Trophoblast cell (in vitro differentiated cells and primary cell): ENCODE measurements around the gene TCFL5.

Source experiments
- DNase-seq, 2 donors: peaks; one replicate each; pipeline ENCODE4 v3.0.0-alpha.2; 2016
- H2AFZ ChIP-seq: 2 replicates; pipeline ENCODE4 v1.6.1; 2013; ENCODE audit warnings: low read length, moderate library complexity, mild to moderate bottlenecking; ENCODE audit not compliant: insufficient read depth, poor library complexity
- H2AK5ac ChIP-seq: 2 replicates; pipeline ENCODE4 v1.6.1; 2013; ENCODE audit warnings: mild to moderate bottlenecking, low read length
- H2BK120ac ChIP-seq: 2 replicates; pipeline ENCODE4 v1.6.1; 2013; ENCODE audit warnings: low read length, mild to moderate bottlenecking, moderate library complexity; ENCODE audit not compliant: insufficient read depth, poor library complexity
- H2BK12ac ChIP-seq: 2 replicates; pipeline ENCODE4 v1.6.1; 2013; ENCODE audit warnings: mild to moderate bottlenecking, low read length, moderate library complexity
- H2BK5ac ChIP-seq: 2 replicates; pipeline ENCODE4 v1.6.1; 2013; ENCODE audit warnings: low read length, low read depth, moderate library complexity, mild to moderate bottlenecking; ENCODE audit not compliant: poor library complexity
- H3K14ac ChIP-seq: 2 replicates; pipeline ENCODE4 v1.6.1; 2013; ENCODE audit warnings: mild to moderate bottlenecking, low read length
- H3K18ac ChIP-seq: 2 replicates; pipeline ENCODE4 v1.6.1; 2013; ENCODE audit warnings: mild to moderate bottlenecking, low read length
- H3K23ac ChIP-seq: 2 replicates; pipeline ENCODE4 v1.6.1; 2013; ENCODE audit warnings: low read length
- H3K27ac ChIP-seq: 2 replicates; pipeline ENCODE4 v1.5.1; 2013; ENCODE audit warnings: low read depth, mild to moderate bottlenecking, inconsistent platforms, low read length, moderate library complexity
- H3K27me3 ChIP-seq: 2 replicates; pipeline ENCODE4 v1.6.1; 2013; ENCODE audit warnings: inconsistent platforms, mild to moderate bottlenecking, low read length, moderate library complexity; ENCODE audit not compliant: insufficient read depth
- H3K36me3 ChIP-seq, 2 experiments: 1 replicate in 1 of 2; 2 replicates in 1 of 2; pipeline ENCODE4 v1.6.1; 2013; ENCODE audit warnings: low read length in 2 of 2, mild to moderate bottlenecking in 2 of 2, moderate library complexity in 1 of 2; ENCODE audit not compliant: insufficient read depth in 2 of 2, control insufficient read depth in 1 of 2
- H3K4ac ChIP-seq: 2 replicates; pipeline ENCODE4 v1.6.1; 2013; ENCODE audit warnings: low read depth, mild to moderate bottlenecking, low read length, moderate library complexity
- H3K4me1 ChIP-seq, 2 experiments: 1 replicate in 1 of 2; 2 replicates in 1 of 2; pipeline ENCODE4 v1.6.1; 2013; ENCODE audit warnings: low read length in 2 of 2, mild to moderate bottlenecking in 2 of 2, moderate library complexity in 1 of 2; ENCODE audit not compliant: insufficient read depth in 2 of 2, control insufficient read depth in 1 of 2
- H3K4me2 ChIP-seq: 2 replicates; pipeline ENCODE4 v1.6.1; 2013; ENCODE audit warnings: inconsistent platforms, mild to moderate bottlenecking, low read length, moderate library complexity
- H3K4me3 ChIP-seq: 2 replicates; pipeline ENCODE4 v1.5.1; 2013; ENCODE audit warnings: mild to moderate bottlenecking, low read depth, low read length, inconsistent platforms
- H3K79me1 ChIP-seq: one replicate; pipeline ENCODE4 v1.6.1; 2013; ENCODE audit warnings: low read length
- H3K79me2 ChIP-seq: 2 replicates; pipeline ENCODE4 v1.6.1; 2013; ENCODE audit warnings: low read length, mild to moderate bottlenecking; ENCODE audit not compliant: control insufficient read depth, insufficient read depth, poor library complexity
- H3K9ac ChIP-seq: 2 replicates; pipeline ENCODE4 v1.6.1; 2013; ENCODE audit warnings: mild to moderate bottlenecking, low read length
- H3K9me3 ChIP-seq: 2 replicates; pipeline ENCODE4 v1.6.1; 2013; ENCODE audit warnings: low read depth, mild to moderate bottlenecking, control low read depth, inconsistent platforms, low read length; ENCODE audit not compliant: insufficient read depth
- H4K12ac ChIP-seq: 2 replicates; pipeline ENCODE4 v1.6.1; 2013; ENCODE audit warnings: low read depth, mild to moderate bottlenecking, low read length, moderate library complexity
- H4K8ac ChIP-seq: 2 replicates; pipeline ENCODE4 v1.6.1; 2013; ENCODE audit warnings: low read depth, mild to moderate bottlenecking, low read length, moderate library complexity
- H4K91ac ChIP-seq: one replicate; pipeline ENCODE4 v1.6.1; 2013; ENCODE audit warnings: low read depth, mild to moderate bottlenecking, low read length, moderate library complexity
- WGBS: extraction: QIAGEN DNeasy Blood & Tissue Kit; methylation state at CpG from one replicate; pipeline ENCODE4 v1.1.7; 2013; ENCODE audit warnings: missing lambda C conversion rate; ENCODE audit not compliant: insufficient read length, insufficient coverage; ENCODE audit errors: extremely low coverage; 5-methylcytosine and 5-hydroxymethylcytosine counted together

The TCFL5 gene

DNA sequence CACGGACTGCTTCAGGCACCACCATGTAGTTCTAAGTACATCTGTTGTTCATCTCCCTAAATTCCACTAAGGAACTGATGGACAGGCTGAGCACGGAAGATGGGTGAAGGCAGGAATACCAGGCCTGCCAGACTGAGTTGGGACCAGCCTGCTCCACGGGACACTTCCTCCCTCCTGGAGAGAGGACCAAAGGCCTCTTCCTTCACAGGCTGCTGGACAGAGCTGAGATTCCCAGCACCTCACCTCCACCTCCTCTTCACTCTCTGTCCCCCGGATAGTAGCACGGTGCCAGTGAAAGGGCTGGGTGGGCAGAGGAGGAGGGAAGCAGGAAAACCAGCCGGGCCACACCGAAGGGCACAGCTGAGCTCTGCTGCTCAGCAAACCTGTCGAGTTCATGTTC is 22.9 kb upstream of the TCFL5 start:
- H3K27ac ChIP-seq = no peak overlapping the region
- WGBS = no CpG with 5 or more reads among the region's 8 CpGs
- no peak overlapping the region for H2BK12ac ChIP-seq
- peaks cover 2% of the 10 kb centered on the region for H3K9me3 ChIP-seq
- no peaks in the 10 kb centered on the region for H3K4me1 ChIP-seq
- no peak overlapping the region for H4K8ac ChIP-seq
- H3K23ac ChIP-seq = no peak overlapping the region
- H3K36me3 ChIP-seq = peaks cover 64 to 71% of the 10 kb centered on the region in 2 experiments
- no peak overlapping the region for H4K12ac ChIP-seq
- no peak overlapping the region for H2AK5ac ChIP-seq
- no peak for DNase-seq
- no peak overlapping the region for H3K14ac ChIP-seq
- H3K18ac ChIP-seq = no peak overlapping the region
- H2BK5ac ChIP-seq = no peak overlapping the region
- no peaks in the 10 kb centered on the region for H3K79me1 ChIP-seq
- no peak overlapping the region for H3K9ac ChIP-seq
- no peak overlapping the region for H3K4me3 ChIP-seq
- H3K4me2 ChIP-seq = no peak overlapping the region
- H2AFZ ChIP-seq = no peak overlapping the region
- no peak overlapping the region for H4K91ac ChIP-seq
- H3K79me2 ChIP-seq = no peaks in the 10 kb centered on the region
- H2BK120ac ChIP-seq = no peak overlapping the region
- no peaks in the 10 kb centered on the region for H3K27me3 ChIP-seq
- H3K4ac ChIP-seq = no peak overlapping the region

DNA sequence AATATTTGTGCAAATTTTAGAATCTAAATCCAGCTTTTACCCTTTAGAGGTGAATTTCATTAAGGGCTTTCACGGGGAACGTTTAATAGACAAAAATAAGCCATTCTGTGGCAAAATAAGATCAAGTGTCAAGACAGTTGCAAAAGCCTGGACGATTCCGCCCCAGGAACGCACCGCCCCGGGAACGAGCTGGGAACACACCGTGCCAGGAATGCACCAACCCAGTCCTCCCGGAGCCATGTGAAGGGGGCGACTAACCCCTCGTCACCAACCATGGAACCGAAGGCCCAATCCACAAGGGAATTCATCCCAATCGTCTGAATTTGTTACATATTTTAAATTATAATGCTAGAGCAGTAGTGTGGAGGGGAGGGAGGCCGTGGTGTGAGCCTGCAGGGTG is 20.8 kb upstream of the TCFL5 start:
- DNase-seq = no peak
- Histone ChIP-seq H2AFZ (no peak overlapping the region), H3K4me3 (no peak overlapping the region)

GRCh38 chr20:62881662-62882395 is 20.2 kb upstream of the TCFL5 start:
- Histone ChIP-seq H2BK12ac (no peak overlapping the region), H3K79me2 (no peaks in the 10 kb centered on the region), H2BK5ac (no peak overlapping the region), H3K9me3 (peaks cover 2% of the 10 kb centered on the region), H3K14ac (no peak overlapping the region), H3K4ac (no peak overlapping the region), H3K4me2 (no peak overlapping the region), H3K4me1 (no peaks in the 10 kb centered on the region), H3K23ac (no peak overlapping the region), H3K9ac (no peak overlapping the region), H3K36me3 (peaks cover 50 to 56% of the 10 kb centered on the region in 2 experiments), H4K91ac (no peak overlapping the region), H4K12ac (no peak overlapping the region), H2AFZ (no peak overlapping the region), H2BK120ac (no peak overlapping the region), H3K4me3 (no peak overlapping the region), H3K18ac (no peak overlapping the region), H2AK5ac (no peak overlapping the region), H3K79me1 (no peaks in the 10 kb centered on the region), H4K8ac (no peak overlapping the region), H3K27ac (no peak overlapping the region), H3K27me3 (no peaks in the 10 kb centered on the region)
- WGBS = no CpG with 5 or more reads among the region's 46 CpGs
- no peak for DNase-seq

More for the DNA sequence above, 20.8 kb upstream of the TCFL5 start:
- H3K79me2 ChIP-seq = no peaks in the 10 kb centered on the region
- no peak overlapping the region for H3K14ac ChIP-seq
- no peak overlapping the region for H2BK12ac ChIP-seq
- H4K91ac ChIP-seq = no peak overlapping the region
- no peaks in the 10 kb centered on the region for H3K79me1 ChIP-seq
- no peak overlapping the region for H4K8ac ChIP-seq
- no peak overlapping the region for H2AK5ac ChIP-seq
- H2BK5ac ChIP-seq = no peak overlapping the region
- no peaks in the 10 kb centered on the region for H3K27me3 ChIP-seq
- H3K4me2 ChIP-seq = no peak overlapping the region
- H3K4ac ChIP-seq = no peak overlapping the region
- no CpG with 5 or more reads among the region's 15 CpGs for WGBS
- H3K23ac ChIP-seq = no peak overlapping the region
- no peak overlapping the region for H3K27ac ChIP-seq
- H3K18ac ChIP-seq = no peak overlapping the region
- H3K4me1 ChIP-seq = no peaks in the 10 kb centered on the region
- H3K36me3 ChIP-seq = peaks cover 50 to 55% of the 10 kb centered on the region in 2 experiments
- peaks cover 2% of the 10 kb centered on the region for H3K9me3 ChIP-seq
- H2BK120ac ChIP-seq = no peak overlapping the region
- H4K12ac ChIP-seq = no peak overlapping the region
- no peak overlapping the region for H3K9ac ChIP-seq

- Histone ChIP-seq H3K9ac (no peak overlapping the region), H2BK5ac (no peak overlapping the region), H3K4me2 (no peak overlapping the region), H3K27me3 (no peaks in the 10 kb centered on the region), H3K18ac (no peak overlapping the region), H3K79me2 (no peaks in the 10 kb centered on the region), H3K23ac (no peak overlapping the region), H4K91ac (no peak overlapping the region), H4K8ac (no peak overlapping the region), H2BK12ac (no peak overlapping the region), H3K4me1 (no peaks in the 10 kb centered on the region), H3K36me3 (peaks cover 44 to 49% of the 10 kb centered on the region in 2 experiments), H2AFZ (no peak overlapping the region), H3K4me3 (no peak overlapping the region), H3K14ac (no peak overlapping the region), H3K4ac (no peak overlapping the region), H4K12ac (no peak overlapping the region), H2BK120ac (no peak overlapping the region), H3K9me3 (peaks cover 2% of the 10 kb centered on the region), H3K27ac (no peak overlapping the region), H2AK5ac (no peak overlapping the region), H3K79me1 (no peaks in the 10 kb centered on the region)
- no CpG with 5 or more reads among the region's 45 CpGs for WGBS
- DNase-seq = no peak
Observed at GRCh38 chr20:62880935-62881661, 19.5 kb upstream of the TCFL5 start.
